Lung (tissue), 12 donors: ENCODE results near the gene CNDP1. TPM values are rescaled to one million over a fixed set of nuclear protein-coding genes. Genes with fewer than 3 reads are reported as not detected.
A peak's percentile ranks its signal among the peaks of the same experiment; 100 is the strongest.
"Not testable (repeated sequence)": the region's sequence is repeated elsewhere in the genome, so short reads cannot be mapped to it uniquely, and the experiment has no call there.

Experiments used
- ATAC-seq: fragments of 200-7000 bp; cut with Tn5 transposase; one replicate; pipeline ENCODE4 v1.9.1; 2020; ENCODE audit warnings: moderate number of reproducible peaks; ENCODE audit not compliant: insufficient read depth, low FRiP score
- DNase-seq, 3 donors: peaks; one replicate each; pipeline ENCODE4 v3.0.0-alpha.2; 2013 to 2017
- H3K27ac ChIP-seq, 2 donors: one replicate each; pipeline ENCODE4 v1.5.1; 2013; ENCODE audit warnings: mild to moderate bottlenecking in 2 of 2, moderate library complexity in 2 of 2, control low read depth in 1 of 2, inconsistent platforms in 1 of 2, low read depth in 1 of 2, low read length in 1 of 2
- H3K27me3 ChIP-seq, 3 donors: one replicate each; pipeline ENCODE4 v1.5.1; 2013; ENCODE audit warnings: low read length in 2 of 3; ENCODE audit not compliant: control insufficient read depth in 3 of 3, insufficient read depth in 3 of 3
- H3K36me3 ChIP-seq, 4 donors: one replicate each; pipeline ENCODE4 v1.5.1; 2013; ENCODE audit warnings: low read length in 4 of 4, mild to moderate bottlenecking in 1 of 4, moderate library complexity in 1 of 4; ENCODE audit not compliant: control insufficient read depth in 4 of 4, insufficient read depth in 4 of 4
- H3K4me1 ChIP-seq, 5 donors: one replicate each; pipeline ENCODE4 v1.5.1; 2013; ENCODE audit warnings: low read length in 5 of 5, mild to moderate bottlenecking in 2 of 5, moderate library complexity in 1 of 5; ENCODE audit not compliant: control insufficient read depth in 5 of 5, insufficient read depth in 5 of 5
- H3K4me3 ChIP-seq: one replicate; pipeline ENCODE4 v1.5.1; 2013; ENCODE audit warnings: mild to moderate bottlenecking, control low read depth, moderate library complexity
- H3K9ac ChIP-seq, 2 donors: one replicate each; pipeline ENCODE4 v1.5.1; 2013; ENCODE audit warnings: low read length in 2 of 2, control low read depth in 1 of 2; ENCODE audit not compliant: insufficient read depth in 1 of 2
- H3K9me3 ChIP-seq, 4 donors: one replicate each; pipeline ENCODE4 v1.5.1; 2013; ENCODE audit warnings: low read length in 3 of 4, mild to moderate bottlenecking in 1 of 4, moderate library complexity in 1 of 4; ENCODE audit not compliant: control insufficient read depth in 4 of 4, insufficient read depth in 3 of 4
- WGBS, 2 donors: extraction: QIAGEN DNeasy Blood & Tissue Kit; methylation state at CpG; one replicate each; pipeline ENCODE4 v1.1.7; 2013; 5-methylcytosine and 5-hydroxymethylcytosine counted together
- polyA plus RNA-seq, 2 donors: library from polyadenylated mRNA; stranded (reverse); fragments of 200-250 nt; gene quantifications; one replicate each; pipeline ENCODE4 v1.2.1, GENCODE V29; 2013
- total RNA-seq, 2 donors: library from RNA; depleted of rRNA in 1 of 2; stranded (reverse); fragments of >200 nt in 1 of 2; gene quantifications; one replicate each; pipeline ENCODE4 v1.2.1, GENCODE V29; 2014 to 2021
- TF ChIP-seq, protein P1 (sequence below): IDR thresholded peaks from 2 replicates; pipeline ENCODE4 v1.5.1; 2012; ENCODE audit warnings: mild to moderate bottlenecking; ENCODE audit errors: control extremely low read depth, extremely low read depth
- donor health status: control.
- donor health status: control.
- donor health status: Bipolar disorder and iron deficiency.
- donor health status: healthy.
- donor health status: DM: yes; HTN: yes; CAD: no.

Gene CNDP1
- total and polyA plus RNA-seq, 4 donors: 0.08 to 0.10 TPM; not detected in 2

DNA sequence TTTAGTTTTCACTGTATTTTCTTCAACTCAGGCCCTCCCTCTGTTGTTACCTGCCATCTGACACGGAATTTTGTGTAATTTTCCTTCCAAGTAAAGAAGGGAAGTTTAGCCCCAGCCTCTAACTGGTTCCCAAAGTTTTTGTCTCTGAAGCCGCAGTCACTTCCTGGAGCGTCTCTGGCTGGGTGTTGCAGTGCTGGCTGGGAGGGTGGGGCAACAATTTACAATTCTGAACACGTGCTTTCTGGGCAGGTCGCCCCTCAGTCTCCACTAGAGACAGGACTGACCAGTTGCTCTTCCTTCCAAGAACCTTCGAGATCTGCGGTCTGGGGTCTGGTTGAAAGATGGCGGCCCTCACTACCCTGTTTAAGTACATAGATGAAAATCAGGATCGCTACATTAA is 34.7 kb upstream of the CNDP1 start:
- Histone ChIP-seq H3K27ac (peak overlapping the region; percentile 70 to 89), H3K36me3 (peaks cover 11 to 19% (median 17%) of the 10 kb centered on the region in 4 donors), H3K4me1 (peaks cover 2 to 16% (median 6%) of the 10 kb centered on the region in 5 donors), H3K4me3 (no peak overlapping the region), H3K27me3 (no peaks in the 10 kb centered on the region), H3K9me3 (no peaks in the 10 kb centered on the region), H3K9ac (peak overlapping the region in 1 of 2 donors; percentile 61)
- no peak for DNase-seq
- WGBS, 2 donors: 20 to 31% methylated on average over 9 of the region's 9 CpGs
- TF ChIP-seq, protein P1, sequence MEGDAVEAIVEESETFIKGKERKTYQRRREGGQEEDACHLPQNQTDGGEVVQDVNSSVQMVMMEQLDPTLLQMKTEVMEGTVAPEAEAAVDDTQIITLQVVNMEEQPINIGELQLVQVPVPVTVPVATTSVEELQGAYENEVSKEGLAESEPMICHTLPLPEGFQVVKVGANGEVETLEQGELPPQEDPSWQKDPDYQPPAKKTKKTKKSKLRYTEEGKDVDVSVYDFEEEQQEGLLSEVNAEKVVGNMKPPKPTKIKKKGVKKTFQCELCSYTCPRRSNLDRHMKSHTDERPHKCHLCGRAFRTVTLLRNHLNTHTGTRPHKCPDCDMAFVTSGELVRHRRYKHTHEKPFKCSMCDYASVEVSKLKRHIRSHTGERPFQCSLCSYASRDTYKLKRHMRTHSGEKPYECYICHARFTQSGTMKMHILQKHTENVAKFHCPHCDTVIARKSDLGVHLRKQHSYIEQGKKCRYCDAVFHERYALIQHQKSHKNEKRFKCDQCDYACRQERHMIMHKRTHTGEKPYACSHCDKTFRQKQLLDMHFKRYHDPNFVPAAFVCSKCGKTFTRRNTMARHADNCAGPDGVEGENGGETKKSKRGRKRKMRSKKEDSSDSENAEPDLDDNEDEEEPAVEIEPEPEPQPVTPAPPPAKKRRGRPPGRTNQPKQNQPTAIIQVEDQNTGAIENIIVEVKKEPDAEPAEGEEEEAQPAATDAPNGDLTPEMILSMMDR: no peak
- ATAC-seq: peak; percentile 3

DNA sequence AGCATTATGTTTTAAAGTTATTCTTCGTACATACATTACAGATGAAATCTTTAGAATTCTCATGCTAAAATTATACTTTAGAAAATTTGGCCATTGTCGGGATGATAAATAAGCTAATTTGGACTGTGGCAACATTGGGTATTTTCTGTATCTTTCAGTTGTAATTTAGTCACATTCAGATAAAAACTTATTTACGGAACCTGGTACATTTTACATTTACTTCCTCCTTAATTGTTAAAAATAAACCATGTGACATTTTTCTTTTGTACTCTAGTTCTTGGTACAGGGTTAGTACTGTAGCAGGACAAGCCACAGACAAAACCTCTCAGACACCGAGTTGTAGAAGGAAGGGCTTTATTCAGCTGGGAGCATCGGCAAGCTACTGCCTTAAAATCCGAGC is 33.9 kb upstream of the CNDP1 start:
- DNase-seq (no peak), ATAC-seq (no peak)
- Histone ChIP-seq H3K4me1 (peaks cover 2 to 16% (median 6%) of the 10 kb centered on the region in 5 donors), H3K27me3 (no peaks in the 10 kb centered on the region), H3K4me3 (no peak overlapping the region), H3K27ac (peak overlapping the region in 1 of 2 donors; percentile 47), H3K36me3 (peaks cover 11 to 20% (median 18%) of the 10 kb centered on the region in 4 donors), H3K9me3 (no peaks in the 10 kb centered on the region), H3K9ac (no peak overlapping the region)
- 54 to 59% methylated on average over 5 to 6 of the region's 6 CpGs for WGBS, 2 donors
- TF ChIP-seq, protein P1: no peak

DNA sequence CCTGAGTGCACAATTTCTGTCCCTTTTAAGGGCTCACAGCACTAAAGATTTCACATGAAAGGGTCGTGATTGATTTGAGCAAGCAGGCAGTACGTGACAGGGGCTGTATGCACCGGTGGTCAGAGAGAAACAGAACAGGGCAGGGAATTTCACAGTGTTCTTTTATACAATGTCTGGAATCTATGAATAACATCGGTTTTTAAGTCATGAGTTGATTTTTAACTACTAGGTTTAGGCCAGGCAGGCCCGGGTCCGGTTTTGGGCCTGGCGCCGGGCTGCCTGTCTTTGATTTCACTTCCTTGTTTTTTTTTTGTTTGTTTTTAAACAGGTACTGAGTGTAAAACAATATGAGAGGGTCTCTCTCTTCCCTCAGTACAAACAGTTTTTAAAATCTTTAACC is 33.5 kb upstream of the CNDP1 start:
- DNase-seq, H3K9ac ChIP-seq, H3K27me3 ChIP-seq, ATAC-seq, H3K4me3 ChIP-seq, H3K9me3 ChIP-seq: not testable (repeated sequence)
- peaks cover 11 to 20% (median 19%) of the 10 kb centered on the region in 4 donors for H3K36me3 ChIP-seq
- H3K4me1 ChIP-seq: peaks cover 2 to 16% (median 6%) of the 10 kb centered on the region in 5 donors
- 62 to 77% methylated on average over 8 of the region's 8 CpGs for WGBS, 2 donors
- H3K27ac ChIP-seq: peak overlapping the region in 1 of 2 donors; percentile 73

DNA sequence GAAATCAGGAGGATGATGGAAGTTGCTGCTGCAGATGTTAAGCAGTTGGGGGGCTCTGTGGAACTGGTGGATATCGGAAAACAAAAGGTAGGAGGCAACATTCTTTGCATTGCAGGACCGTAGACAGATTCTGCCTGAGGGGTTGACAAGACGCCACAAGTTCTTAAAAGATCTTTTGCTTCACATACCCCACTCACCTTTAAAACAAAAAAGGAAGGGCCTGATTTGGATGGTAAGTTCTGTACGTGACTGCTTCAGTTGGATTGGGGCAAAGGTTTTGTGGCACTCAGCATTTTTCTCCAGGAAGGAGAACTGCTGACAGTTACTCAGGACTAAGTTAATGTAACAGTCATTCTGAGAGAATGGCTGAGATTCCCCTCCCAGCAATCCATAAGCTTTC is 32.9 kb upstream of the CNDP1 start:
- WGBS, 2 donors: 74 to 87% methylated on average over 4 of the region's 4 CpGs
- Histone ChIP-seq H3K9ac (no peak overlapping the region), H3K4me1 (peaks cover 2 to 18% (median 6%) of the 10 kb centered on the region in 5 donors), H3K9me3 (no peaks in the 10 kb centered on the region), H3K4me3 (no peak overlapping the region), H3K27me3 (no peaks in the 10 kb centered on the region), H3K27ac (peak overlapping the region in 1 of 2 donors; percentile 73), H3K36me3 (peaks cover 9 to 22% (median 20%) of the 10 kb centered on the region in 4 donors)
- DNase-seq (no peak), ATAC-seq (no peak)
- TF ChIP-seq, protein P1: no peak
